HT-29 (cell line): ENCODE measurements around the gene TPST2. TPM values are rescaled to one million over a fixed set of nuclear protein-coding genes. Genes with fewer than 3 reads are reported as not detected.

Experiments
- DNase-seq: peaks from one replicate; pipeline ENCODE4 v3.0.0-alpha.2; 2015; ENCODE audit warnings: low spot score
- total RNA-seq: library from RNA; depleted of rRNA; stranded (reverse); fragments of >200 nt; shearing (Covaris generic); gene quantifications from 2 replicates; pipeline ENCODE4 v1.2.3, GENCODE V29; 2014

TPST2 gene
- total RNA-seq, 1 experiment from 2014 or later = 13.4 TPM

GRCh38 chr22:26496456-26496855 is 93.5 kb downstream of the TPST2 start:
- DNase-seq = no peak

DNA sequence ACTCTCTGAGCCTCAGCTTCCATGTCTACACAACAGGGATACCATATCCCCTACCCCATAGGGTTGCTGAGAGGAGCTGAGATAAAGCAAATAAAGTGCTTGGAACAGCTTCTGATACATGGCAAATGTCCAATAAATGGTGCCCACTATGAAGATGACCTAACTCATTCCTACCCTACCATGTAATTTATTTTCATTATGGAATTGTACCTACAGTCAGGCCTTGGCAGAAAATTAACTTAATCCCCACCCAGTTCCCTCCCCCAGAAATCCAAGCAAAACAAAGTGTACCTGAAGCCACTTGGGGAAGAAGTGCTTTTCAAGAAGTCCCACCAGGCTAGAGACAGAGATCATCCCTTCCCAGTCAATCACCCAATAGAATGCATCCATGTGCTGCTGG is 95.4 kb downstream of the TPST2 start:
- DNase-seq = no peak

GRCh38 chr22:26492220-26492619 is 97.7 kb downstream of the TPST2 start:
- no peak for DNase-seq

DNA sequence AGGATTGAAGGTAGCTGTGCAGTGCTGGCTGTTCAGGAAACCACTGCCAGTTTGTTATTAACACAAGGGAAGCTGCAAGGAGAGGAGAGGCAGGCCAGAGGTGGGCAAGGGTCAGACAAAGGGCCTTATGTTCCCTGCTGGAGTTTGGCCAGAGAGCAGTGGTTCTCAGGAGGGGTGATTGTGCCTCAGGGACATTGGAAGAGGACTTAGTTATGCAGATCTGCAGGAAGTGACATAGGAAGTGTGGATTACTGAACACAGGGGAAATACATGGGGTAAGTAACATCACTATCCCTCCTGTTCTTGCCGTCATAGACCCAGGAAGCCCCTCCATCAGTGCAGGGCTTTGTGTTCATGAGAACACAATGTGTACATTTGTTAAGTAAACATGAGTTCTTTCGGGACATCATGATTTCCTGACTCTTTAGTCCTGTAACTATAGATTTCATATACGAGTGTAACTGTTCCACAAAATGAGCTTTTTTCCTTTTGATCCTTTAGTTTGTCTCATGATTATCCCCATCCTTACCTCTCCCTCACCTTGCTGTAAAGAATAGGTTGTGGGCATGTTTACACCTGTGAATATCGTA is 100.4 kb downstream of the TPST2 start:
- DNase-seq = no peak

GRCh38 chr22:26487996-26488395 is 101.9 kb downstream of the TPST2 start:
- DNase-seq = no peak

DNA sequence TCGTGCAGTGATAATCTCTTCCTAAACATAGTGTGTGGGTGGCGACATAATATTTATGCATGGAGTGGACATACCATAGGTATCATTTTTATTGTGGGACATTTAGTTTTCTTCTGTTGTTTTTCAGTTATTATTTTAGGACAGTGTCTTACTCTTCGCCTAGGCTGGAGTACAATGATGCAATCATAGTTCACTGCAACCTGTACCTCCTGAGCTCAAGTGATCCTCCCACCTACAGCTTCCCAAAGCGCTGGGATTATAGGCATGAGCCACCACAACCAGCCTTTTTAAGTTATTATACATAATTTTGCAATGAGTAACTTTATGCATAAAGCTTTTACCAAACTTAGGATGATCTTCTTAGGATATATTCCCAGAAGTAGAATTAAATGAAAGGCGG is 103.5 kb downstream of the TPST2 start:
- DNase-seq = no peak

GRCh38 chr22:26485806-26486390 is 104.0 kb downstream of the TPST2 start:
- no peak for DNase-seq

DNA sequence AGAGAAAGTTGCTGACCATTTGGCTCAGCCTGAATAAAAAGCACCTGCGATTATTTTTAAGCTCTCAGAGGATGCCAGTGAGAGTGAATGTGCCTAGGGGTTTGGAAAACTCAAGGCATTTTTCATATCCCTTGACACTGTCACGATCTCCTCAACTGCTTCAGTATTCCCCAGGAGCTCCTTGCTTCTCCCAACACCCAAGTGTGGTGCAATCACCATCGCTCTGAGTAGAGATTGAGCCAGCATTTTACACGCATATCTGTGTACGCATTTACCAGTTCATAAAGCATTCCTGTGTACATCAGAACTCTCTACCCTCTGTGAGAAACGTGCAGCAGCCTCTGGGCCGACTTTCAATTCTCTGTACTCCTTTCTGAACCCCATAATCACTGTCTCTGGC is 104.9 kb downstream of the TPST2 start:
- no peak for DNase-seq

GRCh38 chr22:26484360-26484706 is 105.6 kb downstream of the TPST2 start:
- DNase-seq = no peak

- DNase-seq = peak; percentile 89
Measured at GRCh38 chr22:26483439-26484359, 106.2 kb downstream of the TPST2 start, which contains the start of the genes HPS4 and SRRD. TSS of gene HPS4 (minus strand) at chr22:26483783. CDS start at chr22:26481762, 2,021 bp downstream. TSS of gene SRRD (plus strand) at chr22:26483877. CDS start at chr22:26483891, 14 bp downstream.

DNA sequence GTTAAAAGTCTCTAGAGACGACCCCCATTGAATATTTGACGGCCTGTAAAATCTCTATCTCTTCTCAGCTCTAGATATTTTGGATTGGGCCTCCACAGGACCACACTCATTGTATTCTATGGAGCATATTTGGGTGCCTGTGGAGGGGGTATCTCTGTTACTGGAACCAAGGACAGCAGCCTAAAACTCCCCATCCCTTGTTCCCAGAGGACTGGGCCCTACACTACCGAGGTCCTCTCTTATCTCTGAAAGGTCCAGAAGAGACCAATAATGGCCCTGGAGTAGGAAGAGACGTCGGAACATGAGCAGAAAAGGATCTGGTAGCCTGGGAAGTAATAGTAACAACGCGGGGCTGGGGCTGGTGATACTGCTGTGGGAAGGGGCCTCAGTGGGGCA is 106.9 kb downstream of the TPST2 start:
- DNase-seq = peak; percentile 5

DNA sequence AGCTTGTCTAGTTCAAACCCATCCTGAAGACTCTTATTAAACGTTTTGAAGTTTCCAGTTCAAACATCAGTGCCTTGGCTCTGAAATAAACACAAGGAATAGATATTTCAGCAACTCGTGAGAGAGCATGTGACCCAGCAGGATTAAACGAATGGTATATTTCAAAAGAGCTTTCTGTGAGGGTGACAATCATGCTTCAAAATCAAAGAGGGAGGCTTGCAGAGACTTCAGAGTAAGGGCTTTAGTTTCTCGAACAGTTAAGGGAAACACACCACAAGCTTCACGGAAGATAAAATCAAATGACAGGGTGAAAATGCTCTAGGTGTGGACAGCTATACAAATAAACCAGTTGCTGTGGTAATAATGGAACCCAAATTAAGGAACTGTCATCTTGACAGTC is 107.8 kb downstream of the TPST2 start:
- DNase-seq = no peak

DNA sequence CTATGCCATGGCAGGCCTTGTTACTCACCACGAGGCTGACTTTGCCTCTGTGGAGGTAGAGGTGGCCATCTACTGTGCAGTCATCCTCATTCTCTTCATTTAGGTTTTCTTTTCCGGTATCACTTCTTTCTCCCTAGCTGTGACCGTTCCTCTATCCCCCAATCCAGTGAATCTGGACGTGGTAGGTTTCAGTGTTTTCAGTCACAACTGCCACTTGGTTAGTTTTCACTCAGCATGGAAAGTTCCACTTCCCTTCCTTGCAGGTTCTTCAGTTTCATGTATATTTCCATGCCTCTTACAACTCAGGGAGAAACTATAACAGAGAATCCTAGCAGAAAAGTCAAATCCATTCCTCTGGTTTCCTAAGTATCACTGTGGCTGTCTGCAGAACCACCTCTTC is 108.2 kb downstream of the TPST2 start:
- DNase-seq = no peak

- DNase-seq = no peak
Measured at GRCh38 chr22:26481112-26481693, 108.7 kb downstream of the TPST2 start.

DNA sequence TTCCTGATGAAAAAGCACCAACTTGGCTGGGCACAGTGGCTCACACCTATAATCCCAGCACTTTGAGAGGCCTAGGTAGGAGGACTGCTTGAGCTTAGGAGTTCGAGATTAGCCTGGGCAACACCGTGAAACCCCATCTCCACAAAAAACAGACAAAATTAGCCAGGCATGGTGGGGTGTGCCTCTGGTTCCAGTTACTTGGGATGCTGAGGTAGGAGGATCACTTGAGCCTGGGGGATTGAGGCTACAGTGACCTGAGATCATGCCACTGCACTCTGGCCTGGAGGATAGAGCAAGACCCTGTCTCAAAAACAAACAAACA is 109.4 kb downstream of the TPST2 start:
- DNase-seq = no peak

- DNase-seq = peak; percentile 5
Measured at GRCh38 chr22:26479792-26480610, 109.9 kb downstream of the TPST2 start.

GRCh38 chr22:26479043-26479791 is 110.7 kb downstream of the TPST2 start:
- peak; percentile 31 for DNase-seq

GRCh38 chr22:26477341-26477731 is 112.6 kb downstream of the TPST2 start:
- no peak for DNase-seq

DNA sequence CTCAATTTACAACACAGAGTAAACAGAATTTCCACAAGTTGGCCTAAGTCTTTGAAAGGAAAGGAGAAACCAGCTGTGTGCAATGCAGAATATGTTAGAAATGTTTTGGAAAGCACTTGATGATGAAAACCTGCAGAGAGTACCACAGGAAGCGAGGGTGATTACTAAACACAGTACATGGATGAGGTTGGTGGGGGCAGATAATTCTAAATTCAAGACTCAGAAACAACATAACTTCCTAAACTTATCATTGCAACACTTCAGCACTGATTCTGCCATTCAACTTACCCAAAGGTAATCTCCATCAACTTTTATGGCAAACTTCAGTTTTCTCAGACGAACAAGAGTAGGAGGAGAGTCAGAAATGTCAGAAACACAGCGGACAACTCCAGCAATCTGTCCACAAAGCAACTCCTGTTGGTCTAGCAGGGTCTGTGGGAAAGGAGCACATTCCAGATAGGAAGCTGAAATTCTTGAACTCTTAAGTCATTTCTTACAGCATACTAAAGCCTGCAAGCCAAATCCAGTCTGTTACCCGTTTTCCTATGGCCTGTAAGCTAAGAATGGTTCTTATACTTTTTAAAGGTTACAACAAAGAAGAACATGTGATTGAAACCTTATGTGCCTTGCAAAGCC is 113.1 kb downstream of the TPST2 start:
- no peak for DNase-seq

DNA sequence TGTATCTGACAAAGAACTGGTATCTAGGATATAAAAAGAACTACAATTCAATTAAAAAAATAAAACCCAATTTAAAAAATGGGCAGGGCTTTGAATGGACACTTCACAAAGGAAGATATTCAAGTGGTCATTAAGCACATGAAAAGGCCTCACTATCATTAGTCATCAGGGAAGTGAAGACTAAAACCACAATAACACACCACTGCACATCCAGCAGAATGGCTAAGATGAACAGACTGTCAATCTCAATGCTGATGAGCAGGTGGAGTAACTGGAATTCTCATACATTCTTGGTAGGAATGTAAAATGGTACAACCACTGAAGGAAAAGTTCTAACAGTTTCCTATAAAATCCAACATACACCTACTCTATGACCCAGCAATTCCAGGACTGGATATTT is 115.2 kb downstream of the TPST2 start:
- no peak for DNase-seq
